OCI-LY1 (cell line): ENCODE data around the gene ABR.

Experiments used
- H2AFZ ChIP-seq: fragments of 200-600 bp; sonication (generic), shearing (Covaris generic); 2 replicates; pipeline ENCODE4 v1.6.0; 2014; ENCODE audit warnings: antibody characterized with exemption, mild to moderate bottlenecking, low read length
- H3F3A ChIP-seq: fragments of 200-600 bp; sonication (generic), shearing (Covaris generic); 2 replicates; pipeline ENCODE4 v1.6.0; 2014; ENCODE audit warnings: mild to moderate bottlenecking, antibody characterized with exemption, low read length, moderate library complexity; ENCODE audit not compliant: insufficient read depth
- H3K27ac ChIP-seq: fragments of 200-600 bp; sonication (generic); 2 replicates; pipeline ENCODE4 v1.5.1; 2014; ENCODE audit warnings: low read length, mixed run types, mild to moderate bottlenecking, low read depth; ENCODE audit not compliant: poor library complexity, severe bottlenecking
- H3K27me3 ChIP-seq: fragments of 200-600 bp; sonication (generic); 2 replicates; pipeline ENCODE4 v1.6.0; 2014; ENCODE audit warnings: antibody characterized with exemption, mild to moderate bottlenecking, low read length, moderate library complexity; ENCODE audit not compliant: insufficient read depth
- H3K36me3 ChIP-seq: fragments of 200-600 bp; sonication (generic); 2 replicates; pipeline ENCODE4 v1.6.1; 2014; ENCODE audit warnings: mild to moderate bottlenecking, antibody characterized with exemption, low read length, moderate library complexity, mixed read lengths; ENCODE audit not compliant: insufficient read depth
- H3K4me1 ChIP-seq: fragments of 200-600 bp; sonication (generic); 2 replicates; pipeline ENCODE4 v1.5.1; 2014; ENCODE audit warnings: mild to moderate bottlenecking, low read length, moderate library complexity; ENCODE audit not compliant: insufficient read depth, severe bottlenecking
- H3K4me2 ChIP-seq: fragments of 200-600 bp; sonication (generic), shearing (Covaris generic); 2 replicates; pipeline ENCODE4 v1.6.1; 2014; ENCODE audit warnings: low read length
- H3K4me3 ChIP-seq: fragments of 200-600 bp; sonication (generic); 2 replicates; pipeline ENCODE4 v1.5.1; 2014; ENCODE audit warnings: low read length, low read depth, mild to moderate bottlenecking, mixed read lengths; ENCODE audit not compliant: poor library complexity, severe bottlenecking
- H3K79me2 ChIP-seq: fragments of 200-600 bp; shearing (Covaris generic); 2 replicates; pipeline ENCODE4 v1.6.1; 2016; ENCODE audit warnings: mixed run types, low read length, mixed read lengths; ENCODE audit not compliant: insufficient read depth
- H3K9ac ChIP-seq: fragments of 200-600 bp; sonication (generic), shearing (Covaris generic); 2 replicates; pipeline ENCODE4 v1.6.1; 2014; ENCODE audit warnings: mild to moderate bottlenecking, low read length, mixed read lengths
- H3K9me2 ChIP-seq: fragments of 200-600 bp; sonication (generic), shearing (Covaris generic); 2 replicates; pipeline ENCODE4 v1.6.1; 2014; ENCODE audit warnings: low read depth, mild to moderate bottlenecking, low read length, mixed read lengths
- H3K9me3 ChIP-seq: fragments of 200-600 bp; shearing (Covaris generic); 2 replicates; pipeline ENCODE4 v1.6.1; 2014; ENCODE audit warnings: low read length, mixed read lengths
- H4K20me1 ChIP-seq: fragments of 200-600 bp; sonication (generic), shearing (Covaris generic); 2 replicates; pipeline ENCODE4 v1.6.0; 2016; ENCODE audit warnings: mild to moderate bottlenecking, low read length; ENCODE audit not compliant: insufficient read depth
- CTCF ChIP-seq: fragments of 200-600 bp; sonication (generic), shearing (Covaris generic); IDR thresholded peaks from 2 replicates; pipeline ENCODE4 v1.5.1; 2017; ENCODE audit warnings: mild to moderate bottlenecking, antibody characterized with exemption, low read length, moderate library complexity, mixed read lengths
- EZH2 ChIP-seq: fragments of 200-600 bp; sonication (generic), shearing (Covaris generic); IDR thresholded peaks from 2 replicates; pipeline ENCODE4 v1.8.0; 2017; ENCODE audit warnings: borderline replicate concordance, mixed run types, mild to moderate bottlenecking, antibody characterized with exemption, low read length, moderate library complexity, mixed read lengths

The ABR gene

GRCh38 chr17:1040216-1040600, 139.6 kb downstream of the ABR start:
- Histone ChIP-seq H3F3A (no peaks in the 10 kb centered on the region), H3K9me3 (no peaks in the 10 kb centered on the region), H3K79me2 (no peaks in the 10 kb centered on the region), H3K36me3 (peaks cover 12% of the 10 kb centered on the region; the same call in 1 of the 2 replicates), H3K27ac (no peak overlapping the region), H3K9me2 (no peaks in the 10 kb centered on the region), H4K20me1 (no peaks in the 10 kb centered on the region), H3K9ac (no peak overlapping the region), H3K4me2 (no peak overlapping the region), H2AFZ (no peak overlapping the region), H3K27me3 (no peaks in the 10 kb centered on the region), H3K4me1 (no peaks in the 10 kb centered on the region), H3K4me3 (no peak overlapping the region)
- TF ChIP-seq EZH2 (no peak), CTCF (no peak)

- H3K9me2 ChIP-seq: no peaks in the 10 kb centered on the region
Observed at GRCh38 chr17:1039511-1040215, 140.1 kb downstream of the ABR start.

GRCh38 chr17:1039123-1039507, 140.7 kb downstream of the ABR start:
- no peaks in the 10 kb centered on the region for H3K9me3 ChIP-seq
- no peaks in the 10 kb centered on the region for H4K20me1 ChIP-seq
- no peak overlapping the region for H2AFZ ChIP-seq
- no peaks in the 10 kb centered on the region for H3K4me1 ChIP-seq
- H3K9me2 ChIP-seq: no peaks in the 10 kb centered on the region
- no peak for TF ChIP-seq CTCF
- no peak for TF ChIP-seq EZH2
- no peak overlapping the region for H3K9ac ChIP-seq
- H3K4me2 ChIP-seq: no peak overlapping the region
- H3K27me3 ChIP-seq: no peaks in the 10 kb centered on the region
- H3K79me2 ChIP-seq: no peaks in the 10 kb centered on the region
- peaks cover 12% of the 10 kb centered on the region; the same call in 1 of the 2 replicates for H3K36me3 ChIP-seq
- no peak overlapping the region for H3K27ac ChIP-seq
- H3F3A ChIP-seq: no peaks in the 10 kb centered on the region
- H3K4me3 ChIP-seq: no peak overlapping the region

More at GRCh38 chr17:1039511-1040215, 140.1 kb downstream of the ABR start:
- Histone ChIP-seq H2AFZ (no peak overlapping the region), H4K20me1 (no peaks in the 10 kb centered on the region), H3K36me3 (peaks cover 12% of the 10 kb centered on the region; the same call in 1 of the 2 replicates), H3F3A (no peaks in the 10 kb centered on the region), H3K4me1 (no peaks in the 10 kb centered on the region), H3K4me3 (no peak overlapping the region), H3K27ac (no peak overlapping the region), H3K9ac (no peak overlapping the region), H3K79me2 (no peaks in the 10 kb centered on the region), H3K27me3 (no peaks in the 10 kb centered on the region), H3K9me3 (no peaks in the 10 kb centered on the region), H3K4me2 (no peak overlapping the region)
- TF ChIP-seq CTCF (no peak), EZH2 (no peak)
